ENCODE data around the gene TC2N.
A peak's percentile ranks its signal among the peaks of the same experiment; 100 is the strongest.

TC2N gene

DNA sequence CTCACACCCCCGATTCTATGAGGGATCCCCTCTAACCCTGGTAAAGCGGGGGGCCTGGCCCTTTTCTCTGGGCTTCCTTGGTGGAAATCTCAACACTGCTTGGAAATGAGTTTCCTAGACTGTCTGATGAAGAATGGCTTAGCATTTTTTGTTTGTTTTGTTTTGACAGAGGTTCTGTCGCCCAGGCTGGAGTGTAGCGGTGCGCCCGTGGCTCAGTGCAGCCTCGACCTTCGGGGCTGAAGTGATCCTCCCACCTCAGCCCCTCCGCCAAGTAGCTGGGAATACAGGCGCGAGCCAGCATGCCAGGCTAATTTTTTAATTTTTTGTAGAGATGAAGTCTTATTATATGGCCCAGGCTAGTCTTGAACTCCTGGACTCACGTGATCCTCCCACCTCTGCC lies 30.3 kb downstream of the TC2N start:
- H3K27ac ChIP-seq: peak overlapping the region; percentile 95
- TF ChIP-seq ZFX (IDR thresholded peaks at IDR 0.05): no peak
- TF ChIP-seq, protein P1, sequence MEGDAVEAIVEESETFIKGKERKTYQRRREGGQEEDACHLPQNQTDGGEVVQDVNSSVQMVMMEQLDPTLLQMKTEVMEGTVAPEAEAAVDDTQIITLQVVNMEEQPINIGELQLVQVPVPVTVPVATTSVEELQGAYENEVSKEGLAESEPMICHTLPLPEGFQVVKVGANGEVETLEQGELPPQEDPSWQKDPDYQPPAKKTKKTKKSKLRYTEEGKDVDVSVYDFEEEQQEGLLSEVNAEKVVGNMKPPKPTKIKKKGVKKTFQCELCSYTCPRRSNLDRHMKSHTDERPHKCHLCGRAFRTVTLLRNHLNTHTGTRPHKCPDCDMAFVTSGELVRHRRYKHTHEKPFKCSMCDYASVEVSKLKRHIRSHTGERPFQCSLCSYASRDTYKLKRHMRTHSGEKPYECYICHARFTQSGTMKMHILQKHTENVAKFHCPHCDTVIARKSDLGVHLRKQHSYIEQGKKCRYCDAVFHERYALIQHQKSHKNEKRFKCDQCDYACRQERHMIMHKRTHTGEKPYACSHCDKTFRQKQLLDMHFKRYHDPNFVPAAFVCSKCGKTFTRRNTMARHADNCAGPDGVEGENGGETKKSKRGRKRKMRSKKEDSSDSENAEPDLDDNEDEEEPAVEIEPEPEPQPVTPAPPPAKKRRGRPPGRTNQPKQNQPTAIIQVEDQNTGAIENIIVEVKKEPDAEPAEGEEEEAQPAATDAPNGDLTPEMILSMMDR (conservative IDR thresholded peaks at IDR 0.05): no peak

DNA sequence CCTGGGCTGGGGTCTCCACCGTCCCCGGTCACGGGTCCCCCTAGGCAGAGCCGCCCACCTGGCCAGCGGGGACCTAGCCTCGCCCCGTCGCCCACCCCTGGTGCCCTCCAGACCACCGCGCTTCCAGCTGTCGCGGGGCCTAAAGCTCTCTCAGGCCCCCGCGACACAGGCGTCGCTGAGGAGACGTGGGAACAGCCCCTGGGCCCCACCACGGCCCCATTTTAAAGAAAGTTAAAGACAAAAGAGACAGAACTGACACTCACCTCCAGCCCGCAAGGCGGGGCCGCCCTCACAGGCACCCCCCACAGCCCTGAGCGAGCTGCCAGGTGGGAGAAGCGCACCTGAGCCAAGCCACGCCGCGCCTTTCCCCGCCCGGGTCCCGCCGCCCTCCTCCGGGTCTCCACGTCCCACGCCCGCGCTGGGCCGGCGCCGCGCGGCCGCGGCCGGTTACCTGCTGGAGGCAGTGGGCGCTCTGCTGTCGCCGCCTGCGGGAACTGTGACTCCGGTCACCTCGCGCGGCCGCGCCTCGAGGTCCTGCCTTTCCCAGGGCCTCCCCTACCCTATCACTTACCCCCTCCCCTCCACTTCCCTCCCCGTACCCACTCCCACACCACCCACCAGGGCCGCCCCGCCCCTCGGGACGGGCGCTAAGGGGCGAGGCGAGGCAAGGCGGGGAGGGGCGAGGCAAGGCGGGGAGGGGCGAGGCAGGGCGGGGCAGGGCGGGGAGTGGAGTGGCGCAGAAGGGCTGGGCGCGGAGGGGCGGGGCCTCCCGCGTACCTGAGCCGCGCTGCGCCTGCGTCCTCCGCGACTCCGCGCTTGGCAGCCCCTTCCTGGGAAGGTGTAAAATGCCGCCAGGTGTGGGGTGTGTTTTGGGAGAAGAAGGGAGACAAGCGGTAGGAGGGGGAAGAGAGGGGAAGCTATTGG lies 31.2 kb downstream of the TC2N start:
- peak overlapping the region; percentile 95 for H3K27ac ChIP-seq

DNA sequence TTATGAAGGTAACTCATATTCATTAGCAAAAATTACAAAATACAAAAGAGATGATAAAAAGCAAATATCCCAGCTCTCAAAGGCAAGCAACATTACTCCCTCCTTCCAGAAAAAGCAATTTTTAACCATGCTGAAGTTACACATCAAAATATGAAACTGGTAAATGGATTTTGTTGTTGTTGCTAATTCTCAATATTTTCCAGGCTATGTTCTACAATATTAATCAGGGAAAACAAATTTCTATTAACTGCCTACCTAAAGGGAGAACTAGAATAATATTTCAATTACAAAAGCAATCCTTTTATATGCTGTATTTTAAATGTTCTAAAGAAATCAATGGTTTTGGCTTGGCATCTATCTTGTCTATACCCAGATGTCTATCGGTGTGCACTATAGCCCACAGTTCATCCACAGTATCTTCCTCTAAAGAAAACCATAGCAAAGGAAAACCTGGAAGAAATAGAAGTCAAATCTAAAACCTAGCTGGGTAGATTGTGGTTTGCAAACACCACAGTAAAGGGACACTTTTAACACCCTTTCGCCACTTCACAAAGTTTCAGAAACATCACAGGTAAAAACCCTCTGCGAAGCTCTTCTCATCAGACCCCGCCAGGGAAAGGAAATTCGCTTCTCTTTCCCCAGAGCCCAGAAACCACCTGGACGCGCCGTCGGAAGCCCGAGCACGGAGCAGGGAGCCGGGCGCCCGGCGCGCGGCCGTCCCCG lies 32.0 kb downstream of the TC2N start:
- TF ChIP-seq, protein P1 (conservative IDR thresholded peaks at IDR 0.05): no peak
- TF ChIP-seq ZFX (IDR thresholded peaks at IDR 0.05): no peak
- H3K27ac ChIP-seq: peak overlapping the region; percentile 95

More for the DNA sequence above, 31.2 kb downstream of the TC2N start:
- peak; percentile 65 for TF ChIP-seq ZFX (IDR thresholded peaks at IDR 0.05)
- TF ChIP-seq, protein P1 (conservative IDR thresholded peaks at IDR 0.05): peak; percentile 42

DNA sequence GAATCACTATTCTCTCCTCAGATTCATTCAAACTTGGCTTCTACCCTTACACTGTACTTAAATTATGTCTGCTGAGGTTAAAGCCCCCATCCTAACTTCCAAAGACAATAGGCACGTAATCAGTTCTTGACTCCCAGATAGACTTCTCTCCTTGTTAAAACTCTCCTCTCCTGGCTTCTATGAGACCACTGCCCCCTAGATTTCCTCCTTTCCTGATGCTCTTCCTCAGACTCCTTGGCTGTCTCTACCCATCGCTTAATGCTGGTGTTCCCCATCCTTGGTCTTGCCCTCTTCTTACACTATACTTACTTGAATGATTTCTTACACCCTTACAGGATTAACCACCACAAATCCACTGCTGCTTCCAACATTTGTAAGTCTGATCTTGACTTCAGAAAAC lies 32.8 kb downstream of the TC2N start:
- no peak overlapping the region for H3K27ac ChIP-seq
- no peak for TF ChIP-seq ZFX (IDR thresholded peaks at IDR 0.05)
- TF ChIP-seq, protein P1 (conservative IDR thresholded peaks at IDR 0.05): no peak

DNA sequence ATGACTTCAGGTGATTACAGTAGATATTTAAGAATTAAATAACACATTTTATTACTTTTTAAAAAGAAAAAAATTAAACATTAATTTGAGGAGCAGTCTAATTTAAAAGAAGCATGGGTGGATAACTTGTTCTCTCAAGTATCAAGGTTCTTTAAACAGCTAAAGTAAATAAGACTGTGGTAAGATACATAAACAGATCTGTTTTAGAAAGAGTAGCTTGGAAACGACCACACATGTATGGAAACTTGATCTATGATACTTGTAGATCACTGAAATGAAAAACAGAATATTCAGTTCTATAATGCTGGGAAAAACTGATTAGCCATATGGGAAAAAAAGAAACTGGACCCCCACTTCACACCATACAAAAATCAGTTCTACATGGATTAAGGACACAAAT lies 36.0 kb downstream of the TC2N start:
- no peak overlapping the region for H3K27ac ChIP-seq
- no peak for TF ChIP-seq ZFX (IDR thresholded peaks at IDR 0.05)
- TF ChIP-seq, protein P1 (conservative IDR thresholded peaks at IDR 0.05): no peak

DNA sequence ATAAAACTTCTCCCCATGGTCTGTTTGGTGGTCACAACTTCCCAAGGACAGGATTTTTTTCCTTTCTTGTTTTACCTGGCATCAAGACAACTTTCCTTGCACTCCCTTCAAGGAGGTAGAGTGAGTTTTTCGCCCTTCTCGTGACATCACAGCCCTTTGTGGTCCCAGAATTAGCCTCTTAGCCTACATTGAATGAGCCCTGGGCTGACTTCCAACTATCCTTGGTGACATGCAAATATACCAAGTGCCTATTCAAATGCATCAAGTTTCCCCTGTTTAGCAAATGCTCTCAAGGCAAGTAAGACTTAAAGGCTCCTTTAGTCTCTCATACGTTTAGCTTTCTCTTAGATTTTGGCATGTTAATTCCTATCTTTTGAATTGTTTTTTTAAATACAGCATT lies 36.6 kb downstream of the TC2N start:
- H3K27ac ChIP-seq: peak overlapping the region; percentile 68; the same call in 1 of the 2 replicates
- TF ChIP-seq, protein P1 (conservative IDR thresholded peaks at IDR 0.05): no peak
- TF ChIP-seq ZFX (IDR thresholded peaks at IDR 0.05): no peak

DNA sequence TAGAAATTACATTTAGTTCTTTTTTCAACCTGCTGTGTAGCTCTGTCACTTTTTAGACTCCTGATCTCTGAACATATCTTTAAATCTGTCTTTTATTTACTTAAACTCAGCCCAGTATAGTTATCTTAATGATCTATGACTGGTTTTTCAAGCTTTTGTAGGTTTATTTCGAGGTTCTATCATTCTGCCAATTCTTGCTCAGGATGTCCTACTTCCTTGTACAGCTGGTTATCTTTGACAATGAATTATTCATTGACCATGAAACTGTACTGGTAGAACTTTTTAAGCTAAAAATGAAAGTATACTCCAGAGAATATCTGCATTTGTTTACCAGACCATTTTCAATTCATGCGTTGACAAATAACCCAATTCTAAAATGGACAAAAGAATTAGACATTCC lies 37.8 kb downstream of the TC2N start:
- TF ChIP-seq, protein P1 (conservative IDR thresholded peaks at IDR 0.05): no peak
- no peak overlapping the region for H3K27ac ChIP-seq

Data from C4-2B (cell line).